ENCODE results near the gene CLIC1.

Gene CLIC1

DNA sequence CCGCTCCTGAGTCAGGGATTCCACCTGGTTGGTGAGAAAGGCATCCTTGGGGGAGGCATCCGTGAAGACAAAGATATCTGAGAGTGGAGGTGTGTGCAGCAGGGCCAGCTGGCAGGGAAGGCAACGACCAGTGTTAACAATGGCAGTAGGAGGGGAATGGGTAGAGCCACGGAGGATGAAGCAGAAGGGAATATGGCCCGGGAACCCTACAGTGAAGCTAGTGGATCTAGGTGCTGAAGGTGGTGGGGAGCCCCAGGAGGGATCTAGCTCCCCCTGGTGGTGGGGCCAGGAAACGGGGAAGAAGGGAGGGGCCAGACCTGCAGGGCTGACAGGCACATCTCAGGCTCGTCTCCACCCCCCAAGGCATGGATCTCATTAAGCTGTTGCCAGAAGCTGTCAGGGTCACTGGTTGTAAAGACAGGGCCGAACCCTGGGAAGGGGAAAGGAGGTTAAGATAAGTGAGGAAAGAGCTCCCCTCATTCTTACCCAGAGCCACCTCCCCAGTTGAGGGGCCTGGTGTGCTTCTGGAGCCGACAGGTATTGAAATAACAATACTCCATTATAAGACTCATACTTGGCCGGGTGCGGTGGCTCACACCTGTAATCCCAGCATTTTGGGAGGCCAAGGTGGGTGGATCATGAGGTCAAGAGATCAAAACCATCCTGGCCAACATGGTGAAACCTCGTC is 33.5 kb upstream of the CLIC1 start:
- ChIA-PET CTCF (interaction anchor here (0.7 to 4.0 kb wide), 41 partner anchors 10 to 228 kb away, joined by 3 to 73 read pairs (median 5); partner anchors contain the start of genes CLIC1, DDAH2, DDX39B and GPANK1), POLR2A (interaction anchor here (0.8 to 1.6 kb wide), 4 partner anchors 11 to 45 kb away, joined by 3 read pairs; partner anchors contain the start of genes HSPA1A, HSPA1L, MSH5 and VARS1)
- DNase-seq (ENCODE audit: extremely low spot score) = peak; percentile 92
- TF ChIP-seq, protein P1, sequence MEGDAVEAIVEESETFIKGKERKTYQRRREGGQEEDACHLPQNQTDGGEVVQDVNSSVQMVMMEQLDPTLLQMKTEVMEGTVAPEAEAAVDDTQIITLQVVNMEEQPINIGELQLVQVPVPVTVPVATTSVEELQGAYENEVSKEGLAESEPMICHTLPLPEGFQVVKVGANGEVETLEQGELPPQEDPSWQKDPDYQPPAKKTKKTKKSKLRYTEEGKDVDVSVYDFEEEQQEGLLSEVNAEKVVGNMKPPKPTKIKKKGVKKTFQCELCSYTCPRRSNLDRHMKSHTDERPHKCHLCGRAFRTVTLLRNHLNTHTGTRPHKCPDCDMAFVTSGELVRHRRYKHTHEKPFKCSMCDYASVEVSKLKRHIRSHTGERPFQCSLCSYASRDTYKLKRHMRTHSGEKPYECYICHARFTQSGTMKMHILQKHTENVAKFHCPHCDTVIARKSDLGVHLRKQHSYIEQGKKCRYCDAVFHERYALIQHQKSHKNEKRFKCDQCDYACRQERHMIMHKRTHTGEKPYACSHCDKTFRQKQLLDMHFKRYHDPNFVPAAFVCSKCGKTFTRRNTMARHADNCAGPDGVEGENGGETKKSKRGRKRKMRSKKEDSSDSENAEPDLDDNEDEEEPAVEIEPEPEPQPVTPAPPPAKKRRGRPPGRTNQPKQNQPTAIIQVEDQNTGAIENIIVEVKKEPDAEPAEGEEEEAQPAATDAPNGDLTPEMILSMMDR (IDR thresholded peaks at IDR 0.05; ENCODE audit: control extremely low read depth, extremely low read depth, low read depth, missing control alignments) = peak; percentile 69

GRCh38 chr6:31768363-31769257 is 32.3 kb upstream of the CLIC1 start:
- ChIA-PET CTCF (interaction anchor here (1.1 to 4.0 kb wide), 24 partner anchors 9 to 217 kb away, joined by 3 to 73 read pairs (median 8); partner anchors contain the start of genes CLIC1, DDAH2, LSM2 and LY6G6F), POLR2A (interaction anchor here (0.9 to 1.6 kb wide), 2 partner anchors 27 to 29 kb away, joined by 3 read pairs; partner anchors contain the start of genes MSH5 and VARS1)
- TF ChIP-seq, protein P1 (IDR thresholded peaks at IDR 0.05; ENCODE audit: control extremely low read depth, extremely low read depth, low read depth, missing control alignments) = no peak
- DNase-seq (ENCODE audit: extremely low spot score) = no peak

GRCh38 chr6:31767096-31767645 is 30.8 kb upstream of the CLIC1 start:
- DNase-seq (ENCODE audit: extremely low spot score) = no peak
- ChIA-PET CTCF (no interaction called here), POLR2A (no interaction called here)
- TF ChIP-seq, protein P1 (IDR thresholded peaks at IDR 0.05; ENCODE audit: control extremely low read depth, extremely low read depth, low read depth, missing control alignments) = no peak

- POLR2A ChIA-PET = no interaction called here
- CTCF ChIA-PET = no interaction called here
- TF ChIP-seq, protein P1 (IDR thresholded peaks at IDR 0.05; ENCODE audit: control extremely low read depth, extremely low read depth, low read depth, missing control alignments) = no peak
- no peak for DNase-seq (ENCODE audit: extremely low spot score)
Measured at GRCh38 chr6:31765910-31766794, 29.8 kb upstream of the CLIC1 start.

GRCh38 chr6:31765559-31765909 is 29.2 kb upstream of the CLIC1 start:
- ChIA-PET POLR2A (no interaction called here), CTCF (no interaction called here)
- DNase-seq (ENCODE audit: extremely low spot score) = no peak

More at GRCh38 chr6:31765559-31765909, 29.2 kb upstream of the CLIC1 start:
- TF ChIP-seq, protein P1 (IDR thresholded peaks at IDR 0.05; ENCODE audit: control extremely low read depth, extremely low read depth, low read depth, missing control alignments) = no peak
